CD4-positive, alpha-beta T cell (primary cell): ENCODE results near the gene CCDC146. TPM values are rescaled to one million over a fixed set of nuclear protein-coding genes. Genes with fewer than 3 reads are reported as not detected.

Experiments
- ATAC-seq: fragments of 200-7000 bp; cut with Tn5 transposase; one replicate; pipeline ENCODE4 v1.10.0; 2022; ENCODE audit warnings: mild to moderate bottlenecking; ENCODE audit not compliant: poor library complexity
- CTCF ChIA-PET: fragments of 350-600 bp; sonication (Branson Sonifier 250); formaldehyde crosslinking; loops from one replicate; lab custom pipeline; 2021; ENCODE audit warnings: antibody characterized with exemption, inconsistent platforms; lab: Charles Lee
- POLR2A ChIA-PET: fragments of 350-600 bp; sonication (Branson Sonifier 250); formaldehyde crosslinking; loops from one replicate; lab custom pipeline; 2021; ENCODE audit warnings: antibody characterized with exemption, inconsistent platforms; lab: Charles Lee
- DNase-seq, 14 experiments: peaks; one replicate each; pipeline ENCODE4 v3.0.0-alpha.2; 2013 to 2020; ENCODE audit warnings: mixed read lengths in 2 of 14
- H3K27ac ChIP-seq, 2 donors: one replicate each; pipeline versions ENCODE4 v1.5.1 to v1.7.0; 2013; ENCODE audit warnings: low read length in 2 of 2, low read depth in 1 of 2, mild to moderate bottlenecking in 1 of 2
- H3K27me3 ChIP-seq, 2 experiments: 1 replicate in 1 of 2; 2 replicates in 1 of 2; pipeline versions ENCODE4 v1.6.1 to v1.7.0; 2013; ENCODE audit warnings: low read length in 2 of 2, control low read depth in 1 of 2, mild to moderate bottlenecking in 1 of 2, moderate library complexity in 1 of 2; ENCODE audit not compliant: insufficient read depth in 2 of 2, control insufficient read depth in 1 of 2
- H3K36me3 ChIP-seq: one replicate; pipeline ENCODE4 v1.6.1; 2013; ENCODE audit warnings: low read length, control low read depth; ENCODE audit not compliant: insufficient read depth
- H3K4me1 ChIP-seq: one replicate; pipeline ENCODE4 v1.6.1; 2013; ENCODE audit warnings: low read length, control low read depth; ENCODE audit not compliant: insufficient read depth
- H3K4me3 ChIP-seq: one replicate; pipeline ENCODE4 v1.5.1; 2013; ENCODE audit warnings: mild to moderate bottlenecking, low read length, moderate library complexity
- H3K9me3 ChIP-seq, 2 experiments: 1 replicate in 1 of 2; 2 replicates in 1 of 2; pipeline versions ENCODE4 v1.6.1 to v1.7.0; 2013; ENCODE audit warnings: low read length in 2 of 2, mild to moderate bottlenecking in 2 of 2, control low read depth in 1 of 2, moderate library complexity in 1 of 2; ENCODE audit not compliant: control insufficient read depth in 1 of 2, insufficient read depth in 1 of 2
- H3K27ac Mint-ChIP-seq: one replicate; pipeline ENCODE4 v1.8.0; 2020; ENCODE audit warnings: mixed read lengths
- H3K27me3 Mint-ChIP-seq: one replicate; pipeline ENCODE4 v1.8.0; 2021; ENCODE audit warnings: mixed read lengths
- H3K36me3 Mint-ChIP-seq: one replicate; pipeline ENCODE4 v1.8.0; 2021; ENCODE audit warnings: low read depth, mixed read lengths
- H3K4me1 Mint-ChIP-seq: one replicate; pipeline ENCODE4 v1.8.0; 2021; ENCODE audit warnings: low read depth, mixed read lengths
- H3K4me3 Mint-ChIP-seq: one replicate; pipeline ENCODE4 v1.8.0; 2020; ENCODE audit warnings: mild to moderate bottlenecking, mixed read lengths
- H3K9me3 Mint-ChIP-seq: one replicate; pipeline ENCODE4 v1.8.0; 2020; ENCODE audit warnings: mixed read lengths
- intact Hi-C, 2 experiments: fragments of 100-400 bp; cut with DNase I in 1 of 2; cut with micrococcal nuclease in 1 of 2; formaldehyde crosslinking; loops; one replicate each; pipeline versions ENCODE4 v1.15.1 to v1.9.0; 2023 to 2025; cut with DNase I, micrococcal nuclease
- total RNA-seq, 174 experiments: library from RNA in 2 of 174; stranded (reverse) in 2 of 174; gene quantifications; one replicate each; pipeline ENCODE4 v1.2.3 and lab custom pipeline; 2021 to 2026
- TF ChIP-seq, protein P1 (sequence below): fragments of 200-600 bp; IDR thresholded peaks from one replicate; pipeline ENCODE4 v1.8.0; 2022; ENCODE audit warnings: antibody characterized with exemption, mild to moderate bottlenecking

The CCDC146 gene
- total RNA-seq, 2 experiments from 2014 or later = 10.3 to 10.5 TPM

GRCh38 chr7:77315182-77315591 is 192.8 kb downstream of the CCDC146 start:
- Histone ChIP-seq H3K27ac (no peak overlapping the region), H3K27me3 (no peaks in the 10 kb centered on the region), H3K36me3 (peaks cover 43% of the 10 kb centered on the region), H3K4me3 (no peak overlapping the region), H3K9me3 (no peaks in the 10 kb centered on the region), H3K4me1 (no peaks in the 10 kb centered on the region)
- ATAC-seq = no peak
- Mint-ChIP-seq H3K27me3 (no peaks in the 10 kb centered on the region), H3K4me3 (no peak overlapping the region), H3K4me1 (no peaks in the 10 kb centered on the region), H3K36me3 (peaks cover 89% of the 10 kb centered on the region), H3K27ac (no peak overlapping the region), H3K9me3 (no peaks in the 10 kb centered on the region)
- CTCF ChIA-PET = no interaction called here
- TF ChIP-seq, protein P1, sequence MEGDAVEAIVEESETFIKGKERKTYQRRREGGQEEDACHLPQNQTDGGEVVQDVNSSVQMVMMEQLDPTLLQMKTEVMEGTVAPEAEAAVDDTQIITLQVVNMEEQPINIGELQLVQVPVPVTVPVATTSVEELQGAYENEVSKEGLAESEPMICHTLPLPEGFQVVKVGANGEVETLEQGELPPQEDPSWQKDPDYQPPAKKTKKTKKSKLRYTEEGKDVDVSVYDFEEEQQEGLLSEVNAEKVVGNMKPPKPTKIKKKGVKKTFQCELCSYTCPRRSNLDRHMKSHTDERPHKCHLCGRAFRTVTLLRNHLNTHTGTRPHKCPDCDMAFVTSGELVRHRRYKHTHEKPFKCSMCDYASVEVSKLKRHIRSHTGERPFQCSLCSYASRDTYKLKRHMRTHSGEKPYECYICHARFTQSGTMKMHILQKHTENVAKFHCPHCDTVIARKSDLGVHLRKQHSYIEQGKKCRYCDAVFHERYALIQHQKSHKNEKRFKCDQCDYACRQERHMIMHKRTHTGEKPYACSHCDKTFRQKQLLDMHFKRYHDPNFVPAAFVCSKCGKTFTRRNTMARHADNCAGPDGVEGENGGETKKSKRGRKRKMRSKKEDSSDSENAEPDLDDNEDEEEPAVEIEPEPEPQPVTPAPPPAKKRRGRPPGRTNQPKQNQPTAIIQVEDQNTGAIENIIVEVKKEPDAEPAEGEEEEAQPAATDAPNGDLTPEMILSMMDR = no peak
- POLR2A ChIA-PET = no interaction called here
- no peak for DNase-seq
- intact Hi-C loops = no loop called here

- no peak overlapping the region for H3K27ac ChIP-seq
- Mint-ChIP-seq H3K4me3 (no peak overlapping the region), H3K36me3 (peaks cover 90% of the 10 kb centered on the region)
Measured at GRCh38 chr7:77316219-77316978, 194.0 kb downstream of the CCDC146 start.

DNA sequence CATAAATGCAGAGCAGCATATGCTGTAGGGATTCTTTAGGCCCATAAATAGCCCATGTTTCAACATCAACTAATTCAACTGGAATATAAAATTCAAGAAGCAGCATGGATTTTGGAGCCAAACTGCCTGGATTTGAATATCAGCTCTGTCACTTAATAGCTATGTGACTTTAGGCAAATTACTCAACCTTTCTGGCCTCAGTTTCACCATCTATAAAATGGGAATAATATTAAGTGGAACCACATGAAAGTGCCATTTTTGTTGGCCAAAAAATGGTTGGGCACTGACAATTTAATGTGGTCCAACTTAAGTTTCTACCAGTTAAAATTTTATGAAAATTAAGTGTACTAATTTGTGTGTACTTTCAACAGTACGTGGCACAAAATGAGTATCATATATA is 195.6 kb downstream of the CCDC146 start:
- Histone ChIP-seq H3K4me3 (no peak overlapping the region), H3K36me3 (peaks cover 38% of the 10 kb centered on the region), H3K27ac (no peak overlapping the region), H3K4me1 (no peaks in the 10 kb centered on the region), H3K27me3 (no peaks in the 10 kb centered on the region), H3K9me3 (no peaks in the 10 kb centered on the region)
- Mint-ChIP-seq H3K27ac (no peak overlapping the region), H3K36me3 (peaks cover 88% of the 10 kb centered on the region), H3K9me3 (no peaks in the 10 kb centered on the region), H3K4me3 (no peak overlapping the region), H3K27me3 (no peaks in the 10 kb centered on the region), H3K4me1 (no peaks in the 10 kb centered on the region)
- intact Hi-C loops = no loop called here
- ChIA-PET CTCF (interaction anchor here (0.9 kb wide), 1 partner anchor 14 kb away, joined by 3 read pairs; no protein-coding TSS in a partner anchor), POLR2A (no interaction called here)
- no peak for DNase-seq
- TF ChIP-seq, protein P1 = no peak
- no peak for ATAC-seq

More at GRCh38 chr7:77316219-77316978, 194.0 kb downstream of the CCDC146 start:
- H3K27me3 Mint-ChIP-seq = no peaks in the 10 kb centered on the region
- ATAC-seq (no peak), DNase-seq (peak in 2 of 14 experiments; percentile 23 to 43)
- ChIA-PET CTCF (no interaction called here), POLR2A (no interaction called here)
- intact Hi-C loops = no loop called here
- Histone ChIP-seq H3K27me3 (no peaks in the 10 kb centered on the region), H3K4me1 (no peaks in the 10 kb centered on the region), H3K4me3 (no peak overlapping the region), H3K36me3 (peaks cover 43% of the 10 kb centered on the region), H3K9me3 (no peaks in the 10 kb centered on the region)
- H3K27ac Mint-ChIP-seq = no peak overlapping the region
- no peaks in the 10 kb centered on the region for H3K4me1 Mint-ChIP-seq
- H3K9me3 Mint-ChIP-seq = no peaks in the 10 kb centered on the region
- TF ChIP-seq, protein P1 = no peak
